Left lobe of liver (tissue), 2 donors: ENCODE results near the gene PTGFRN. TPM values are rescaled to one million over a fixed set of nuclear protein-coding genes. Genes with fewer than 3 reads are reported as not detected.

ENCODE experiments used
- ATAC-seq: fragments of 200-7000 bp; cut with Tn5 transposase; one replicate; pipeline ENCODE4 v1.9.1; 2020; ENCODE audit warnings: mild to moderate bottlenecking, moderate library complexity
- DNase-seq: peaks from one replicate; pipeline ENCODE4 v3.0.0-alpha.2; 2020; ENCODE audit warnings: low spot score
- total RNA-seq: library from RNA; stranded (reverse); gene quantifications from one replicate; pipeline ENCODE4 v1.2.1, GENCODE V29; 2021
- donor health status: DM: no; HTN: no; CAD: no; lungs with moderate emphysema.
- donor health status: DM: no; HTN: yes; CAD: no.

PTGFRN gene
- total RNA-seq, 1 donor from 2014 or later = 11.9 TPM

DNA sequence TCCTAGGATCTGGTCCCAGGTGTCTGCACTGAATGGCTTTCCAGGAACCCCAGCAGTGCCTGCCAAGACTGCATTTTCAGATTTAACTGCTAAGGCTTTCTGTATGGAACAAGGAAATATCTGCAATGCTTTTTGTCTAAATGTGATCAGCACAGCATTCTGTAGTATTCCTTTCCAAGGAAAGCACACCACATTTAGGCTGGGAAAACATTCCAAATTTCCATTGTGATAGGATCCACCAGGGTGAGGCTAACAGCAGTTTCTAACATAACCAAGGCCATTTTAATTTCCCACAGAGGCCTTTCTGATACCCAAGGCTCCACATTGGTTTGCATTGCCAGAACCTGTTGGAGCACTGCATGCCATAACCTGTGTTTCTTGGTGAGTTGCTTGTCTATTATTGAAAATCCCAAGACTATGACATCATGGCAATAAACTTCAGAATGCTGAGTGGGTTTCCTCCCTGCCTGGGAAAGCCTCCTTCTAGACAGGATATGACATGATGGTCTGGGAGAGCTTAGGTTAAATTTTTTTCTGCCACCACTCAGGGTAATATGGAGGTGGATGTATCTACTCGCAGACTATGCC, 23.3 kb upstream of the PTGFRN start:
- DNase-seq (no peak), ATAC-seq (no peak)

DNA sequence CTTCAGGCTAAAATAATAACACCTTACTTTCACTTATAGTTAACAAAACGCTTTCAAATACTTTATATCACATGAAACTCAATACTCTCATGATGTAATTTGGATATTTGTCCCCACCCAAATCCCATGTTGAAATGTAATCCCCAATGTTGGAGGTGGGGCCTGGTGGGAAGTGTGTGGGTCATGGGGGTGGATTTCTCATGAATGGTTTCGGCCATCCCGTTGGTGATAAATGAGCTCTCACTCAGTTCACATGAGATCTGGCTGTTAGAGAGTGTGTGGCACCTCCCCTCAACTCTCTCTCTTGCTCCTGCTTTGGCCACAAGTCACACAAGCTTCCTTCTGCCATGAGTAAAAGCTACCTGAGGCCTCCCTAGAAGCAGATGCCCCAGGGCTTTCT, 22.5 kb upstream of the PTGFRN start:
- ATAC-seq (no peak), DNase-seq (no peak)

DNA sequence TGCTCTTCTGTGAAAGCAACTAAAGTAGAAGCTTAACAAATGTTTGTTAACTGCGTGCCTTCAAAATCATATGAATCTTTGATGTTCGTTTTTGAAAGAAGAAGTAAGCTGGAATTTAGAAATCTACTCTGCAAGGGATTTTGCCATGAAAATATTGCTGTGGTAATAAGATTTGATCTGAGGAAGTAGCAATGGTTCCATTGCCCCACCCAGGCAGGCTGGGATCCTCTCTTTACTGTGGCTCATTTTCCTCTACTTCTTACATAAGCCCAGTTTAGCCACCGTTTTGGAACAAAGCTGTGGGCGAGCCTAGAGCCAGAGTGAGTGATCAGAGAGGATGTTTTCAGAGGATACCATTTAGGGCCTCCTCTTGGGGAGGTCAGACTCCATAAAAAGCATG, 20.3 kb upstream of the PTGFRN start:
- DNase-seq (no peak), ATAC-seq (no peak)

DNA sequence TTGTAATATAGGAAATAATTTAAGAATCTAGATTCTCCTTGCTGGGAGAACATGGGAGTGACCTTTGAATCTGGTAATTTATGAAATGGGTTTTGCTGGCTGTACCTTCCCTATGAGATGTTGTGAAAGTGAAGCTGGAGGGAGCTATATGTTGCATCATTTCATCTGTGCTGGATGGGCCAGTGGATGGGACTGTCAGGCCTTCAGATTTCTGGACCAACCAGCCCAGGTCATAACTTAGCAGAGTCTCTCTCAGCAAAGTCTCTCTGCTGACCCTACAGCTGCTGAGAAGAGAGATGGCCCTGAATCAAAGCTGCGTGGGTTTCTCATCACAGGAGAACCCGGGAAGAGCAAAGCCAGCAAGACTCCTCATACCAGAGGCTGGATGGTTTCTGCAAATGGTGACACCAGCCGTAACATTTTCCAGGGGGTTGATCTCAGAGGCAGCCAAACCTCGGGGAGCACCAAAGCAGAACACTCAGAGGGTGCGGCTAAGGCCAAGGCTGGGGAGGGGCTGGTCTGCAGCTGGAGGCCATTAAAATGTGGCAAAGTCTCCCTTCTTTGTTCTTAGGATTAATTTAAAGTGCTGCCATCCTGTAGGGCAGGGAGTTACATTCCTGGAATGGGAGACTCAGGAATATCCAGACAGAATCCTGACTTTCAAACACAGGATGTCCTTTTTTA, 18.2 kb upstream of the PTGFRN start:
- DNase-seq (no peak), ATAC-seq (no peak)

DNA sequence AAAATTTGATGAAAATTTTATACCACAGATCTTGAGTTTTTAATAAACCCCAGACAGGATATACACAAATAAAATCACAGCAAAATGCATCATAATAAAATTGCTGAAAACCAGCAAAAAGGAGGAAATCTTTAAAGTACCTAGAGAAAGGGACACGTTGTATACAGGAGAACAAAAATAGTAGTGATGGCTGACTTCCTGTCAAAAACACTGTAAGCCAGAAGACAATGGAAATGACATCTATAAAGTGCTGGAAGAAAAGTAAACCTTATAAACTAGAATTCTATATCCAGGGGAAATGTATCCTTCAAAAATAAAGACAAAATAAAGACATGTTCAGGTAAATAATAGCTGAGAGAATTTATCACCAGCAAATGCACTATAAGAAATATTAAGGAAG, 14.6 kb upstream of the PTGFRN start:
- no peak for ATAC-seq
- no peak for DNase-seq

DNA sequence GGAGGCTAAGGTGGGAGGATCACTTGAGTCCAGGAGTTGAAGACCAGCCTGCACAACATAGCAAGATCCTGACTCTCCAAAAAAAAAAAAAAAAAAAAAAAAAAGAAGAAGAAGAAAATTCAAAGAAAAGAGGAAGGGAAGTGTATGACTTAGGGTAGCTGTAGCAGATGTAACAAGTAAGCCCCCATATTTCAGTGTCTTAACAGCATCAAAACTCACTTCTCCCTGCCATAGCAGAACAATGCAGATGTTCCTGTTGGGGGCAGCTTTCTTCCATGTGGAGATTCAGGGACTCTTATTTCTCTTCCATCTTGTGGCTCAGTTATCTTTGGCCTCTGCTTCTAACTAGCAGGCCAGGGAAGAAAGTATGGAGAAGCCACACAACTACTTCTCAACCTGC, 10.2 kb upstream of the PTGFRN start:
- no peak for DNase-seq
- no peak for ATAC-seq

DNA sequence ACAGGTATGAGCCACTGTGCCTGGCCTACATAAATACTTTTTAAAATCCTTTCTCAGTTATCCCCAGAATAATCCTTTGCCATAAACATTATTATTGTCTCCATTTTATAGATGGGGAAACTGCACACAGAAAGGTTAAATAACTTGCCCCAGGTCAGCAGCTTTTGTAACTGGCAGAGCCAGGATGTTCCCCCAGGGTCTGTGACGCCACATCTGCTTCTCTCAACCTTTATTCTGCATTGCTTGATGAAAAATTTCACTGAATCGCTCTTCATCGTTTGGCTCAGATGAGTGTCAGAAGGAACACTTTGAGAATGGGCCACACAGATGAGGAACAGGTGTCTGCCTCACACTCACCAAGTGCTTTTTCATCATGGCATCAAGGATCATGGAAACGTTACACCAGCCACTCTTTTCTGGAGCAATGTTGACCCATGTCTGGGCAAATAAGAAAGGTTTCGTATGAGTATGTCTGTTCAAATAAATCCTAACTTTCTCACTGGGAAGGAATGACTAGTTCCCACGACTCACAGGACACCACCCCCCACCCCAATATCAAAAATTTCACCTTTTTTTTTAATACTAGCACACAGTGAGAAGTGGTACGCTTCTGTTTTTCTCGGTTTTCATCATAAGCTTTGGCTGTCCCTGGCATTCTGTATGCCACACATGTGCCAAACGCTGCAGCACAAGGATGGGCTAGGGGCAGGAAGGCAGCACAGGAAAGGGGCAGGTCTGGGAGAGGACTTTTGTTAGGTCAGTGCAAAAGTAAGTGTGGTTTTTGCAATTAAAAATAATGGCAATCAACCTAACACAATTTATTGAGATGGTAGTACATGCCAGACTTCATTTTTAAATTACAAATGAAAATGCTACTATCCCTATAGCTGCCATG, 9.0 kb upstream of the PTGFRN start:
- DNase-seq = no peak
- no peak for ATAC-seq

DNA sequence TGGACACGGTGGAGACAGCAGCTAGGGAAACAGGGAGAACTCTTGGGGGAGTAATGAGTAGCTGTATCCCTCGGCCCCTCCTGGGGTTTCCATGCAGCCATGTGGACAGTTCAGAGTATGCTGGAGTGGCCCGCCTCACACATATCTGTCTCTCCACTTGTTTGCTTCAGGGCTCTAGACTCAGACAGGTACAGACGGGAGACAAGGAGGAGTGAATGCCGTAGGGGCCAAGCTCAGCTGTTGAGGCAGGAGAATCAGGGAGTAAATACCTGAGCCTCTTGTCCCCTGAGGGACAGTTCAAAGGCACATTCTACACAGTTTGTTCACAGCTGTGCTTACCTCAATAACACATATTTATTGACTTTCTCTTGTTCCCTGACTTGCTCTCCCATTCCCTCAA, 7.7 kb upstream of the PTGFRN start:
- DNase-seq (peak; percentile 26), ATAC-seq (no peak)

DNA sequence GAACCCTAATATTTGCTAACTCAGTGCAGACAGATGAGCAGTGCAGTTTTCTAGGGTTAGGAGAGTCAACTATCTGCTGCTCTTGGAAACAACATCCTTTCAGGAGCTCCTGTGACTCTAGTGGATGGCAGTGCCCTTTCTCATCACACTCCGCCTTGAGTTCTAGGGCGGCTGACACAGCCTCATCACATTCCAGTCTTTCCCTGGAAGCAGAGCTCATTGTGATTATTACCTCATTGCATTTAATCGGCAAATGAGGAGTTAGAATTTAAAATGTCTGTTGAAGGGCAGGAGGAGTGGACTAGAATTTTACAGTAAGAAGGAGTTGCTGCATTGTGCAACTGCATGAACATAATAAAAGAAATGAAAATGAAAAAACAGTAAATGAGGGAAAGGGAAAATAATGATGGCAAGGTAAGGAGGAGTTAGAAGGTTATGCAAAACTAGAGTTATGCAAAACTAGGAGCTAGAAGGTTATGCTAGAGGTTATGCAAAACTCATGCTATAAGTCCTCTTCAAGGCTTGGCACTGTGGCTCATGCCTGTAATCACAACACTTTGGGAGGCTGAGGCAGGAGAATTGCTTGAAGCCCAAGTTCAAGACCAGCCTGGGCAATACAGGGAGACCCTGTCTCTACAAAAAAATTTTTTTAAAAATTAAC, 6.9 kb upstream of the PTGFRN start:
- ATAC-seq (no peak), DNase-seq (no peak)

DNA sequence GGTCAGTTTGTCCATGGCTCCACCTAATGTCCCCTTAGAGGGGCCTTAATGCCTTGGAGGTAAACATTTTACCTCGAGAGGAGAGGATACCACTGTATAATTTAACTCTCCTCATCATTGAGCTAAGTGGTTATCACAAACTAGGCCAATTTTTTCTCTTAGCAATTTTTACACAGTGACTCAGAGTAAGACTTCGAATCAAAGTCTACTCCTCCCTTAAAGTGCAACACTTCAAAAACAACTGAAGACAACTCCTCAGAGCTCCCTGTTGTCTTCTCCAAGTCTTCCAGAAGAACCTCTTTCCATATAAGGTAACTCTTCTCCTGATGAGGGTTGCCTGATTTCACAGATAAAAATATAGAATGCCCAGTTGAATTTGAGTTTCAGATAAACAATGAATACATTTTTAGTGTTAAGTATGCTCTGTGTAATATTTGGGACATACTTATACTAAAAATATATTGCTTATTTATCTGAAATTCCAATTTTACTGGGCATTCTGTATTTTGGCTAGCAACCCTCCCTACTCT, 4.9 kb upstream of the PTGFRN start:
- no peak for ATAC-seq
- DNase-seq = no peak

DNA sequence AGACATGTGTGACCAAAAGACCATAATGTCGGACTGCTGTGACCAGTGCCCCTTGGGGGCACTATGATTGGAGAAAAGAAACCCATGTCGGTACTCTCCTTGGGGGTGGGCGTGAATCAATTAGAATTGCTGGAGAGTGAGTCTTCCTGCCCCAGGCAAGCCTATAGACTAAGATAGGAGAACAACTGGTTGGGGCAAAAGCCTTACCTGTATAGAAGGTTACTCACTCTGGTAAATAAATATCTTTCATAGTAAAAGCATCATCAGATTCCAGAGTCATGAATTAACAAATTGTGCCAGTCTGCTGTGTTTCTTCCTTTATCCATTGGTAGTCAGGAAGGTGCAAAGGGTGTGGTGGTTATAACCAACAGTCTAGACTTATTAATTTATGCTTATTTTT, 2.9 kb upstream of the PTGFRN start:
- DNase-seq (no peak), ATAC-seq (no peak)

DNA sequence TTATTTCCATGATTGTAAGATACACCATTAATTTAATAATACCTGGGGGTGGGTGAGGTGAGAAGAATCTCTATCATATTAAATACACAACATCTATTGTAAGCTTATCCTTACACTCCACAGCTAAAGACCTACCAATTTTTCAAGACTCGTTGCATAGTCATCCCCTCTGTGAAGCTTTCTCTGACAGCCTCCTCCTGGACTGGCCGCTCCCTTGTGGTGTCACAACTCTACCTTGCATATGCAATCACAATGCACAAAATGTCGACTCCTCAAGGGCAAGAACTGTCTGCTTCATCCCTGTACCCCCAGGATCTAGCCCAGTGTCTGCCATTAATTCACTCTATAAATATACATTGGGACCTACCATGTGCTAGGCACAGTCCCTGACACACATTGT, 2.4 kb upstream of the PTGFRN start:
- DNase-seq (no peak), ATAC-seq (no peak)

DNA sequence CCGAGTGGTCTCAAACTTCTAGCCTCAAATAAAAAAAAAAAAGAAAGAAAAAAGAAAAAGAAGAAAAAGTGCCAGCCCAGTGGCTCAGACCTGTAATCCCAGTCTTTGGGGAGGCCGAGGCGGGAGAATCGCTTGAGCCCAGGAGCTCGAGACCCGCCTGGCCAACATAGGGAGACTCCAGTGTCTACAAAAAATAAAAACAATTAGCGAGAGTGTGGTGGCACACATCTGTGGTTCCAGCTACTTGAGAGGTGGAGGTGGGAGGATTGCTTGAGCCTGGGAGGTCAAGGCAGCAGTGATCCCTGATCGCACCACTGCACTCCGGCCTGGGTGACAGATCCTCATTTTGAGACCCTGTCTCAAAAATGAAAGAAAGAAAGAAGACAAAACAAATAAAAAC, 1.4 kb upstream of the PTGFRN start:
- DNase-seq = no peak
- ATAC-seq = no peak

DNA sequence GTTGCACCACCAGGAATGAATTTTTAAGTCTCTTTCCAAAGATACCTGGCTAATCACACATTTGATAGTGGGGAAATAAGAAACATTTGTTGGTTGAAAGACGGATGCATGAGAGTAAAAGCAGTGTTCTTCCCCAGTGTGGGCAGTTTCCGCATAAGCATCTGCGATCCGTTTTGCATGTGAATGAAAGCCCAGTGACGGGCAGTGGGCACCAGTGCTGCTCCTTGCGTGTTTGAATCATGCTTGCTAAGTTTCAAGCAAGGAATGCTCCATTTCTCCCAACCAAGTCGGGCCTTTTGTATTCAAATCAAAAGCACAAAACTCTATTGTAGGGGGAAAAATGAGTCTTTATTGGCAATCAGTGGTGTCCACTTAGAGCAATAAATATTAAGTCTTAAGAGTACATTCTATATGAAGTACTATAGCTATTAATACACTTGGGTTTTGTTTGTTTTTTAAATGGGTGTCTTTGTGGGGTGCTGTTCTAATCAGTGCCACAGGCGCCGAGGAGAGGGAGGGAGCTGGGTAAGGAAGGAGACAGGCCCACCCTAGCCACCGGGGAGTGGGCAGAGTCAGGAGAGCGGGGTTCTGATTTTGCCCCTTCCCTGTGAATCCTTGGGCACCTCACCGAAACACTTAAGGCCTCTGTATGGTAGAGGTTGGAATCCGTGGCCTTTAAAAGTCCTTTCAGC, 750 bp upstream of the PTGFRN start:
- peak; percentile 26 for DNase-seq
- ATAC-seq = no peak

DNA sequence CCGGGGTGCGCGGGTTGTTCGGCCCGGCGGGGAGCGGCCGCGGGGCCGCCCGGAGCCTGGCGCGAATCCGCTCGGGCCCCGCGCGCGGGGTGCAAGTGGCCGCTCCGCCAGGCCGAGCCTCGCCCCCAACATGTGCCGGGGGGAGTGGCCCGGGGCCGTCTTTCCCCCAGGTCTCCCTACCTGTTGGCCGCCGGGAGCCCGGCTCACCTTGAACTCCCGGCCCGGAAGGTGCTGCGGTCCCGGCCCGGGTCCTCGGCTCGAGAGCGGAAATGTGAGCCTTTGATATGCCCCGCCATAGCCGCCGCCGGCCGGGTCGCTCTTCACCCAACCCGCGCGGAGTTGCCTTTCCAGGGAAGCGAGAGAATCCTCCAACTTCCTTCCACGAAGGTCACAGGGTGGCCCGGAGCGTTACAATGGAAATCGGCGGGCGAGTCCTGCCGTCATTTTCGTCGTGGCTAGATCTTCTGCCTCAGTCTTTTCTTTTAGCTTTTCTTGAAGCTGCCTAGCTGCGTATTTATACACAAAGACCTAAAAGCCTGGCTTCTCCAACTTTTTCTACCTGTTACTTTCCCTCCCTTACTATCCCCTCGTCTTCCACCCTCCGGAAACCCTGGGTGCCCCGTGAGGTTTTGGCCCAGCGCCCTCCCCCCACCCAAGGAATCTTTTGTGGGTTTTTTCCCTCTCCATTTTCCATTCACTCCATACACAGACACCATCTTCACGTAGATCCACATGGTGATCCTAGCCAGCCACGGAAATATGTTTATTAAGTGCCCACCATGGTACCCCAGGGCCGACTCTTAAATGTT, 867 bp downstream of the PTGFRN start:
- ATAC-seq (peak; percentile 68), DNase-seq (peak; percentile 63)

DNA sequence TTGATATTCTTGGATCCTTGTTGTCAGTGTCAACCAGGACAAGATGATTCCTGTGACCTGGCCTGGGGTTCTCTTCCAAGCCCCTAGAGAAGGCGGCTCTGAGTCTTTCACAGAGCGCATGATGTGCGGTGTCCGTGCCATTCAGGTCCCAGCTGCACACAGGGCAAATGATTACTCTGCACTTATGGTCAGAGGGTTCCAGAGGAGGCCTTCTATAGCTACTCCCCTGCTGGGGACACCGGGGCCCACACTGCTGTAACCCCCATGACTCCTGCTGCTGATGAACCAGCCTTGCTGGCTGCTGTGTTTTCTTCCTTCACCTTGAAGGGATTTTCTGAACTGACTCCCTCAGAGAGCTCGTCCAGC, 1.5 kb downstream of the PTGFRN start:
- no peak for ATAC-seq

DNA sequence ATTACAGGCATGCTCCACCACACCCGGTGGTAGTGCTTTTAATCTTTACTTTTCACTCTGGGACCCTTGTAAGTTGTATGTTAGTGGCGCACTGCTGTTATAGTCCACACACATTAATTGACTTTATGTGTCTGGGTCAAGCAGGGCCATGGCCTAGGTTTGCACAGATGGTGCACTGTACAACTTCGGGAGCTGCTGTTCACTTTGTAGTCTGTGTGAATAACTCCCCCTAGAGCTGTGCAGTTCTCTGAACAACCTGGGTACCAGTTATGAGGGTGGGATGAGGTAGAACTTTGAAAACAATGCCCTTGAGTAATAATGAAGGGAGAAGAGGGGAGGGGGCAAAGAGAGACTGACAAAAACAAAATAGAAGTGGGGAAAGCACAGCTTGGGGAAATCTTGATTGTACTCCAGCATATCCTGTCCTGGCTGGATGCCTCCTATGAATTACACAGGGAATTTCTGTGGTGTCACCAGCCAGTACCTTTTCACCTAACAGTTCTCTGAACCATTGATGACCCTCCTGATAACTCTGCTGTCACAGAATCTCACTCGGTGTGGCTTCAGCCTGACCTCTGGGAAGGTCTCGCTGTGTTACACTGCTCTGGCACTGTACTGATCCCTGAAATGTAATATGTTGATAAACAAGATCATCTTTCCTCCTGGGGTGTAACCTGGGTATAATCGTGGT, 2.2 kb downstream of the PTGFRN start:
- no peak for ATAC-seq
- peak; percentile 18 for DNase-seq

More for the DNA sequence above, 1.5 kb downstream of the PTGFRN start:
- DNase-seq = peak; percentile 26

DNA sequence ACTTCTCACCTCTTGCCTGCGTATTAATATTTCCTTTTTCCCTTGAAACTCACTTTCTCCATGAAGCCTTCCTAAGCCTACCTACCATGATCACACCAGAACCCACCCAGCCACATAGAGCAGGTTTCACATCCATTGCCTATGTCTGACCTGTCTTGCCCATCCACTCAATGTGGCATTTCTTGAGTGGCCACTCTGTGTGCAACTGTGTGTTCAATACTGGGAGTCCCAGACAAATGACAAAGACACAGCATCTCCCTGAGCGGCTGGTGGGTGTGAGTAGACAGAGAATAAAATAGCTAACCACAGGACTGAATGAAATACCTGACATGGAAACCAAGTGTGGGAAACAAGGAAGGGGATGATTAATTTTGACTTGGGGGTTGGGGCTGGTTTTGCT, 3.1 kb downstream of the PTGFRN start:
- ATAC-seq = no peak
- peak; percentile 5 for DNase-seq

DNA sequence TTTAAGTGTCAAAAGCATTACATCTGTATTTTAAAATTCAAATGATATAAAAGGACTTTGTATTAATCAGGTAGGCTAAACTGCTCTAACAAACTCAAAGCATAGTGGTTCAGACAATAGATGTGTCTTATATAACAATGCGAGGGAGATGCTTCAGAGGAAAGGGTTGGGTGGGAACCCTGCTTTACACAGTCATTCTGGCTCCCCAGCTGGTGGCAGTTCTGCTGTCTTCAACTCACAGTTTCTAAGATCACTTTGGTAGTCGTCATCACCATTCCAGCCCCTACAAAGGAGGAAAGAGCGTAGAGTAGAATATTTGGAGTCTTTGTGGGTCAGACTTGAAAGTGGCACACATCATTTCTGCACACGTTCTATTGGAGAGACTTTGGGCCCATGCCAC, 4.2 kb downstream of the PTGFRN start:
- peak; percentile 8 for DNase-seq
- no peak for ATAC-seq
